HFF-Myc (cell line): Measurements from ENCODE around the gene CCDC85C.

ENCODE experiments used
- DNase-seq: peaks from one replicate; pipeline ENCODE4 v3.0.0-alpha.2; 2011; ENCODE audit warnings: low read depth; ENCODE audit errors: extremely low read depth
- H3K4me3 ChIP-seq: replicated peaks from 2 replicates; pipeline ENCODE4 v1.5.1; 2011; ENCODE audit warnings: low read depth, mild to moderate bottlenecking, control low read depth, low read length
- CTCF ChIP-seq: IDR thresholded peaks from 2 replicates; pipeline ENCODE4 v1.5.1; 2012; ENCODE audit warnings: mild to moderate bottlenecking, low read depth, low read length, control low read depth; ENCODE audit errors: missing control alignments

Gene CCDC85C

GRCh38 chr14:99575043-99576023 lies 28.7 kb downstream of the CCDC85C start:
- no peak overlapping the region for H3K4me3 ChIP-seq
- TF ChIP-seq CTCF: peak; percentile 29
- DNase-seq: no peak

DNA sequence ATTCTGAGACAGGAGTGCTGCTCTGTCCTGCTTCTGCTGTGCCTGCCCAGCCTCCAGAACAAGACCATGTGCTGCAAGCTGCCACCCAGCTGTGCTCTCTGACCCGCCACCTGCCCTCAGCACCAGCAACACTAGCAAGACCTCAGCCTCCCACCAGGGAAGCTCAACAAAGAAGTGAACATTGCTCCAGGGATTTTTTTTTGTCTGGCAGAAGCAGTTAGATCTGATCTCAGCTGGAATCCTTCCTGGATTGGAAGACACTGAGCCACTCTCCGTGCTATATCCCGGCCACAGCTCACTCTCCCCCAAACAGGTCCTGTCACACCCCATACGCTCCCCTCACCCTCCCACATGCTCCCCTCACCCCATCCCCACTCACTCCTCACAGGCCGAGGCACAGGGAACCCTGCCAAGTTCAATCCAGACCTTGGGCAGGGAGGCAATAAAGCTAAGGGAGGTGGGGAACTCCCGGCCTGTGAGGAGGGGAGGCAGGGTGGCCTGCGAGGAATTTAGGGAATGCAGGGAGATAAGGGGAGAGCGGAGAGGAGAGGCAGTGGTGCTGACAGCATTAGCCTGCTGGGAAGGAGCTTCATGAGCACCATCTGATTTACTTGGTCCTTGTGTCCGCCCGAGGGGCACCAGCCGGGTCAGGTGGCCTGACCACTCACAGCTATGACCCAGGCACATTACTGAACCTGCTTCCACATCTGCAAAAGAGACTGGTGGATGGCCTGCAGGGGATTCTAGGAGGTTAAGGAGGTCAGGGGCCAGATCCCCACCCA lies 29.7 kb downstream of the CCDC85C start:
- TF ChIP-seq CTCF: no peak
- DNase-seq: no peak
- no peak overlapping the region for H3K4me3 ChIP-seq

- no peak overlapping the region for H3K4me3 ChIP-seq
- no peak for DNase-seq
- no peak for TF ChIP-seq CTCF
Observed at GRCh38 chr14:99573436-99574098, 30.4 kb downstream of the CCDC85C start.

GRCh38 chr14:99573000-99573330 lies 31.0 kb downstream of the CCDC85C start:
- no peak for TF ChIP-seq CTCF
- DNase-seq: no peak
- no peak overlapping the region for H3K4me3 ChIP-seq

- no peak overlapping the region for H3K4me3 ChIP-seq
- no peak for DNase-seq
- no peak for TF ChIP-seq CTCF
Observed at GRCh38 chr14:99572173-99572999, 31.6 kb downstream of the CCDC85C start.

DNA sequence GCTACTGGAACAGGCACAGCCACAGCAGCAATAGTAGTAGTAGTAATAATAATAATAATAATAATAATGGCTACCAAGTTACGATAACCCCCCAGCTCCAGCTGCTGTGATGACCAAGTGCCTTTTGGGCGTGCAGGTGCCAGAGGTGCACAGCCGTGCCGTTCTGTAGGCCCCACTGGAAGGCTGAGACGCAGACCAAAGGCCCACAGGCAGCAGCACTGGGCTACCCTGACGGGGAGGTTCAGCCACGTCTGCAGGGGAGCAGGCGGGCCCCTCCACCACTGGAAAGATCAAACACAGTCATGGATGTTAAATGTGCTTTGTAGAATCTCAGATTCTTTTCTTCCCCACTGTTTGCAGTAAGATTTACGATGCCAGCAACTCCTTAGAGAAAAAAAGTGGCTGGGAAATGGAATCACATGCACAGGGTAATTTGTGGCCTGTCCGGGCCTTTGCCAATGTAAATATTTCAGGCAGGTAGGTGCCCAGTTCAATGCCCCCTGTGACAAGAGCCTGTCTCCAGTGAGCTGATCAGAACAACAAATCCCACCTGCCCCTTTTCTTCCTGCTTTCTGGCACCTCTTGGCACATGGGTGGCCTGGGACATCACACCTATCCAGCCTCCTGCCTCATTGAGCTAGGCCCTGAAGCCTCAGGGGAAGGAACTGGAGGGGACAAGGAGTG lies 32.6 kb downstream of the CCDC85C start:
- no peak for DNase-seq
- no peak for TF ChIP-seq CTCF
- H3K4me3 ChIP-seq: no peak overlapping the region
